Endothelial cell of umbilical vein (primary cell): ENCODE measurements around the gene DNTT. TPM values are rescaled to one million over a fixed set of nuclear protein-coding genes. Genes with fewer than 3 reads are reported as not detected.

Experiments used
- BruUV-seq: library from RNA; stranded (reverse); fragments of 400-500 nt; replicated peaks from 2 replicates; lab custom pipeline; 2021; lab: Mats Ljungman, UMichigan
- CTCF ChIA-PET: fragments of 300-600, 350-600 bp; sonication (Branson Sonifier 250); formaldehyde crosslinking; loops from one replicate; lab custom pipeline; 2021; ENCODE audit warnings: antibody characterized with exemption, inconsistent platforms; lab: Charles Lee
- POLR2A ChIA-PET: fragments of 300-600, 350-600 bp; sonication (Branson Sonifier 250); formaldehyde crosslinking; loops from one replicate; lab custom pipeline; 2021; ENCODE audit warnings: antibody characterized with exemption, inconsistent platforms; lab: Charles Lee
- DNase-seq: peaks from one replicate; pipeline ENCODE4 v3.0.0-alpha.2; 2011; ENCODE audit warnings: low read depth, low spot score
- FAIRE-seq: peaks from 2 replicates; lab custom pipeline; 2011; peaks lifted over from hg19 to GRCh38; lab: Jason Lieb, UNC
- H2AFZ ChIP-seq: 2 replicates; pipeline ENCODE4 v1.6.0; 2012; ENCODE audit warnings: low read depth, low read length, control low read depth, inconsistent platforms
- H3K27ac ChIP-seq: 2 replicates; pipeline ENCODE4 v1.5.1; 2011; ENCODE audit warnings: low read depth, mild to moderate bottlenecking, control low read depth, low read length, moderate library complexity; ENCODE audit not compliant: insufficient read depth
- H3K27me3 ChIP-seq, 2 experiments: 2 replicates each; pipeline versions ENCODE4 v1.6.0 to v1.6.1; 2011; ENCODE audit warnings: low read length in 2 of 2, mixed read lengths in 1 of 2; ENCODE audit not compliant: control insufficient read depth in 2 of 2, insufficient read depth in 2 of 2
- H3K36me3 ChIP-seq, 2 experiments: 2 replicates in 1 of 2; 3 replicates in 1 of 2; pipeline ENCODE4 v1.5.1; 2011; ENCODE audit warnings: low read length in 2 of 2, mild to moderate bottlenecking in 1 of 2, moderate library complexity in 1 of 2; ENCODE audit not compliant: control insufficient read depth in 2 of 2, insufficient read depth in 2 of 2; ENCODE audit errors: extremely low read depth in 1 of 2
- H3K4me1 ChIP-seq: 3 replicates; pipeline ENCODE4 v1.5.1; 2011; ENCODE audit warnings: mild to moderate bottlenecking, low read length; ENCODE audit not compliant: control insufficient read depth, insufficient read depth; ENCODE audit errors: extremely low read depth
- H3K4me2 ChIP-seq: 2 replicates; pipeline ENCODE4 v1.6.1; 2011; ENCODE audit warnings: low read length, control low read depth, mixed read lengths; ENCODE audit not compliant: insufficient read depth
- H3K4me3 ChIP-seq, 3 experiments: fragments of 200-600 bp in 1 of 3; sonication (generic), shearing (Covaris generic) in 1 of 3; replicated peaks in 1 of 3; 2 replicates each; pipeline ENCODE4 v1.5.1; 2011 to 2016; ENCODE audit warnings: control low read depth in 3 of 3, low read length in 3 of 3, mild to moderate bottlenecking in 2 of 3, inconsistent platforms in 1 of 3, low read depth in 1 of 3, moderate library complexity in 1 of 3; ENCODE audit not compliant: insufficient read depth in 1 of 3
- H3K79me2 ChIP-seq: 2 replicates; pipeline ENCODE4 v1.6.0; 2012; ENCODE audit warnings: low read length, inconsistent platforms; ENCODE audit not compliant: control insufficient read depth, insufficient read depth
- H3K9ac ChIP-seq: replicated peaks from 2 replicates; pipeline ENCODE3; 2011; ENCODE audit warnings: low read length, control low read depth; ENCODE audit not compliant: insufficient read depth; ENCODE audit errors: extremely low read depth
- H3K9me1 ChIP-seq: replicated peaks from 3 replicates; pipeline ENCODE4 v1.6.0; 2011; ENCODE audit warnings: mild to moderate bottlenecking, low read length; ENCODE audit not compliant: control insufficient read depth, insufficient read depth; ENCODE audit errors: extremely low read depth
- H3K9me3 ChIP-seq: replicated peaks from 2 replicates; pipeline ENCODE4 v1.5.1; 2012; ENCODE audit warnings: low read length, inconsistent platforms; ENCODE audit not compliant: control insufficient read depth, insufficient read depth
- H4K20me1 ChIP-seq: replicated peaks from 2 replicates; pipeline ENCODE3; 2011; ENCODE audit warnings: mild to moderate bottlenecking, low read length; ENCODE audit not compliant: control insufficient read depth, insufficient read depth; ENCODE audit errors: extremely low read depth
- EZH2 ChIP-seq: IDR thresholded peaks from 2 replicates; pipeline ENCODE4 v1.6.1; 2012; ENCODE audit warnings: borderline replicate concordance, low read depth, mild to moderate bottlenecking, moderate library complexity, low read length, inconsistent platforms; ENCODE audit not compliant: severe bottlenecking
- FOS ChIP-seq: IDR thresholded peaks from 2 replicates; pipeline ENCODE4 v1.6.1; 2011; ENCODE audit warnings: mild to moderate bottlenecking, low read length, moderate library complexity, borderline replicate concordance; ENCODE audit not compliant: insufficient read depth
- GATA2 ChIP-seq: IDR thresholded peaks from 2 replicates; pipeline ENCODE4 v1.7.0; 2011; ENCODE audit warnings: low read depth, mild to moderate bottlenecking, moderate library complexity, mixed read lengths, low read length; ENCODE audit not compliant: insufficient read length, insufficient read depth
- JUN ChIP-seq: IDR thresholded peaks from 2 replicates; pipeline ENCODE4 v1.6.1; 2011; ENCODE audit warnings: borderline replicate concordance, low read depth; ENCODE audit not compliant: insufficient read length, insufficient read depth
- MYC ChIP-seq: IDR thresholded peaks from one replicate; pipeline ENCODE4 v1.6.1; 2011; ENCODE audit warnings: mild to moderate bottlenecking, low read depth, low read length
- POLR2A ChIP-seq: IDR thresholded peaks from 2 replicates; pipeline ENCODE4 v1.6.1; 2012; ENCODE audit warnings: low read depth, mild to moderate bottlenecking, control low read depth, low read length
- POLR2AphosphoS5 ChIP-seq: IDR thresholded peaks from 2 replicates; pipeline ENCODE4 v1.6.1; 2012; ENCODE audit warnings: low read depth, mild to moderate bottlenecking, control low read depth, low read length, moderate library complexity; ENCODE audit not compliant: insufficient read depth
- dilution Hi-C: fragments of 300-500 bp; cut with MboI; formaldehyde crosslinking; loops from one replicate; pipeline ENCODE4 v1.15.0; 2019; ENCODE audit warnings: low sequenced_read_pairs; ENCODE audit not compliant: extremely low pct_ligation_motif_present
- intact Hi-C: fragments of 100-400 bp; cut with micrococcal nuclease; formaldehyde crosslinking; loops from one replicate; pipeline ENCODE4 v1.10.0; 2022
- polyA plus RNA-seq, 4 experiments: library from polyadenylated mRNA; depleted of rRNA in 3 of 4; stranded (reverse) in 3 of 4; unstranded in 1 of 4; fragments of >200 nt; gene quantifications; 2 replicates each; pipeline versions ENCODE4 v1.2.1 to v1.2.3, GENCODE V29; 2011 to 2012; ENCODE audit warnings: missing spikeins in 1 of 4
- total RNA-seq: library from RNA; stranded (reverse); gene quantifications from 2 replicates; pipeline ENCODE4 v1.2.3, GENCODE V29; 2021
- TF ChIP-seq, protein P1 (sequence below): IDR thresholded peaks from 2 replicates; pipeline ENCODE4 v1.6.1; 2011; ENCODE audit not compliant: insufficient read depth, insufficient read length
- TF ChIP-seq, protein P2 (sequence below), 2 donors: IDR thresholded peaks; 1 replicate in 1 of 2; 2 replicates in 1 of 2; pipeline ENCODE4 v1.5.1; 2011; ENCODE audit warnings: low read length in 2 of 2, mild to moderate bottlenecking in 2 of 2, moderate library complexity in 2 of 2, control low read depth in 1 of 2, inconsistent platforms in 1 of 2, low read depth in 1 of 2; ENCODE audit not compliant: insufficient read depth in 1 of 2; ENCODE audit errors: extremely low read depth in 1 of 2

Gene DNTT
- total and polyA plus RNA-seq, 2 donors (not counting 3 experiments of a cell fraction or from before 2014, with no cell fraction given) = not detected

DNA sequence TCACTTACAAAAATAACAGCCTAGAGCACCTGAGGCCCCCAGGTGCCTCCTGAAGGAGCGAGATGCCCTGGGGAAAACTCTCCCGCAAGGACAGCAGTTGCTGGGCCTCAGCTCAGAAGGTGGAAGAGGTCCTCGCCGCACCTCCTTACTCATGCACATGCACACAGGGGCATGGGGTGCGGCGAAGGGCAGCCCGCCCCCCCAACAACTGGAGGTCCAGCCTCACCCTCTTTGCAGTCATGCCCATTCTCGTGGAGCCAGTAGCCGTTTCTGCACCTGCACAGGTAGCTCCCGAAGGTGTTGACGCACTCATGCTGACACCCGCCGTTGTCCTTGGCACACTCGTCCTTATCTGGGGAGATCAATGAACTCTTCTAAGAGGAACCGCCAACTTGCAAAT is 74.5 kb downstream of the DNTT start:
- CTCF ChIA-PET = interaction anchor here (0.5 to 1.8 kb wide), 3 partner anchors 8 to 330 kb away, joined by 3 to 13 read pairs (median 3); no protein-coding TSS in a partner anchor
- dilution Hi-C loops = no loop called here
- peaks cover 0 to 2% of the 10 kb centered on the region in 2 experiments for H3K27me3 ChIP-seq
- no peak overlapping the region for H3K4me3 ChIP-seq
- intact Hi-C loops = loop anchor here (5.0 kb wide), 1 partner anchor 264 kb away; no protein-coding TSS in a partner anchor
- H3K4me1 ChIP-seq = no peaks in the 10 kb centered on the region
- FAIRE-seq (no peak), DNase-seq (no peak)
- no peak overlapping the region for H3K9ac ChIP-seq
- no peaks in the 10 kb centered on the region for H3K9me3 ChIP-seq
- H3K36me3 ChIP-seq = no peaks in the 10 kb centered on the region
- POLR2A ChIA-PET = no interaction called here
- BruUV-seq = no TSS peak
- TF ChIP-seq, protein P1, sequence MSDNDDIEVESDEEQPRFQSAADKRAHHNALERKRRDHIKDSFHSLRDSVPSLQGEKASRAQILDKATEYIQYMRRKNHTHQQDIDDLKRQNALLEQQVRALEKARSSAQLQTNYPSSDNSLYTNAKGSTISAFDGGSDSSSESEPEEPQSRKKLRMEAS = no peak
- no peak for TF ChIP-seq JUN
- no peak for TF ChIP-seq FOS
- no peak for TF ChIP-seq EZH2
- no peak for TF ChIP-seq GATA2
- TF ChIP-seq, protein P2, sequence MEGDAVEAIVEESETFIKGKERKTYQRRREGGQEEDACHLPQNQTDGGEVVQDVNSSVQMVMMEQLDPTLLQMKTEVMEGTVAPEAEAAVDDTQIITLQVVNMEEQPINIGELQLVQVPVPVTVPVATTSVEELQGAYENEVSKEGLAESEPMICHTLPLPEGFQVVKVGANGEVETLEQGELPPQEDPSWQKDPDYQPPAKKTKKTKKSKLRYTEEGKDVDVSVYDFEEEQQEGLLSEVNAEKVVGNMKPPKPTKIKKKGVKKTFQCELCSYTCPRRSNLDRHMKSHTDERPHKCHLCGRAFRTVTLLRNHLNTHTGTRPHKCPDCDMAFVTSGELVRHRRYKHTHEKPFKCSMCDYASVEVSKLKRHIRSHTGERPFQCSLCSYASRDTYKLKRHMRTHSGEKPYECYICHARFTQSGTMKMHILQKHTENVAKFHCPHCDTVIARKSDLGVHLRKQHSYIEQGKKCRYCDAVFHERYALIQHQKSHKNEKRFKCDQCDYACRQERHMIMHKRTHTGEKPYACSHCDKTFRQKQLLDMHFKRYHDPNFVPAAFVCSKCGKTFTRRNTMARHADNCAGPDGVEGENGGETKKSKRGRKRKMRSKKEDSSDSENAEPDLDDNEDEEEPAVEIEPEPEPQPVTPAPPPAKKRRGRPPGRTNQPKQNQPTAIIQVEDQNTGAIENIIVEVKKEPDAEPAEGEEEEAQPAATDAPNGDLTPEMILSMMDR (IDR thresholded peaks at IDR 0.05; ENCODE audit: extremely low read depth in 1 of 2, insufficient read depth in 1 of 2, low read depth in 1 of 2, low read length in 2 of 2) = no peak
- TF ChIP-seq POLR2AphosphoS5 = no peak
- no peak for TF ChIP-seq MYC
- TF ChIP-seq POLR2A = no peak
- no peaks in the 10 kb centered on the region for H4K20me1 ChIP-seq
- H2AFZ ChIP-seq = no peak overlapping the region
- H3K4me2 ChIP-seq = no peak overlapping the region
- no peak overlapping the region for H3K27ac ChIP-seq
- no peaks in the 10 kb centered on the region for H3K79me2 ChIP-seq
- no peaks in the 10 kb centered on the region for H3K9me1 ChIP-seq
